B cell (primary cell): Measurements from ENCODE around the gene KAT8. TPM values are rescaled to one million over a fixed set of nuclear protein-coding genes. Genes with fewer than 3 reads are reported as not detected.
A peak's percentile ranks its signal among the peaks of the same experiment; 100 is the strongest.

Source experiments
- ATAC-seq: fragments of 200-7000 bp; cut with Tn5 transposase; one replicate; pipeline ENCODE4 v1.10.0; 2021; ENCODE audit warnings: low read depth, mild to moderate bottlenecking, moderate number of reproducible peaks, moderate library complexity
- CTCF ChIA-PET: fragments of 350-600 bp; sonication (Branson Sonifier 250); formaldehyde crosslinking; loops from one replicate; lab custom pipeline; 2021; ENCODE audit warnings: antibody characterized with exemption, inconsistent platforms; lab: Charles Lee
- POLR2A ChIA-PET: fragments of 350-600 bp; sonication (Branson Sonifier 250); formaldehyde crosslinking; loops from one replicate; lab custom pipeline; 2021; ENCODE audit warnings: antibody characterized with exemption; lab: Charles Lee
- DNase-seq: peaks from one replicate; pipeline ENCODE4 v3.0.0; 2013
- H2AFZ ChIP-seq: 2 replicates; pipeline ENCODE4 v1.6.1; 2012; ENCODE audit warnings: mild to moderate bottlenecking, low read depth, low read length; ENCODE audit not compliant: insufficient read depth, poor library complexity, severe bottlenecking
- H3K27ac ChIP-seq, 2 donors: 1 replicate in 1 of 2; 2 replicates in 1 of 2; pipeline ENCODE4 v1.5.1; 2012 to 2013; ENCODE audit warnings: low read length in 2 of 2, mild to moderate bottlenecking in 2 of 2, moderate library complexity in 1 of 2
- H3K27me3 ChIP-seq, 4 experiments: fragments of 200-600 bp in 1 of 4; sonication (generic) in 1 of 4; replicated peaks in 1 of 4; 1 replicate in 2 of 4; 2 replicates in 2 of 4; pipeline versions ENCODE4 v1.6.1 to v1.7.0; 2013 to 2016; ENCODE audit warnings: low read length in 3 of 4, mild to moderate bottlenecking in 2 of 4, mixed read lengths in 1 of 4, moderate library complexity in 1 of 4; ENCODE audit not compliant: insufficient read depth in 4 of 4, control insufficient read depth in 3 of 4; ENCODE audit errors: control extremely low read depth in 1 of 4
- H3K36me3 ChIP-seq, 2 experiments: replicated peaks in 1 of 2; 1 replicate in 1 of 2; 2 replicates in 1 of 2; pipeline versions ENCODE4 v1.6.1 to v1.7.1; 2013; ENCODE audit warnings: low read length in 1 of 2; ENCODE audit not compliant: insufficient read depth in 2 of 2, control insufficient read depth in 1 of 2; ENCODE audit errors: control extremely low read depth in 1 of 2, extremely low read depth in 1 of 2
- H3K4me1 ChIP-seq, 2 donors: fragments of 200-600 bp in 1 of 2; sonication (generic) in 1 of 2; 1 replicate in 1 of 2; 2 replicates in 1 of 2; pipeline versions ENCODE4 v1.5.1 to v1.6.1; 2013 to 2017; ENCODE audit warnings: low read length in 2 of 2; ENCODE audit not compliant: control insufficient read depth in 2 of 2, insufficient read depth in 2 of 2
- H3K4me2 ChIP-seq: replicated peaks from 2 replicates; pipeline ENCODE3; 2012; ENCODE audit warnings: mild to moderate bottlenecking, low read depth, low read length; ENCODE audit not compliant: poor library complexity, severe bottlenecking
- H3K4me3 ChIP-seq, 5 experiments: fragments of 200-600 bp in 1 of 5; sonication (generic) in 1 of 5; 1 replicate in 3 of 5; 2 replicates in 2 of 5; pipeline versions ENCODE4 v1.5.1 to v1.7.0; 2011 to 2016; ENCODE audit warnings: low read length in 4 of 5, mild to moderate bottlenecking in 4 of 5, low read depth in 2 of 5, control low read depth in 1 of 5, moderate library complexity in 1 of 5; ENCODE audit not compliant: insufficient read depth in 1 of 5; ENCODE audit errors: control extremely low read depth in 1 of 5, extremely low read depth in 1 of 5
- H3K79me2 ChIP-seq: fragments of 200-600 bp; sonication (generic); one replicate; pipeline ENCODE4 v1.6.0; 2016; ENCODE audit warnings: low read length; ENCODE audit not compliant: control insufficient read depth, insufficient read depth
- H3K9ac ChIP-seq: fragments of 200-600 bp; sonication (generic); 2 replicates; pipeline ENCODE4 v1.6.1; 2017; ENCODE audit warnings: mild to moderate bottlenecking, low read length, moderate library complexity
- H3K9me3 ChIP-seq, 3 donors: one replicate each; pipeline versions ENCODE4 v1.6.1 to v1.7.1; 2013; ENCODE audit warnings: low read length in 2 of 3; ENCODE audit not compliant: control insufficient read depth in 2 of 3, insufficient read depth in 1 of 3; ENCODE audit errors: control extremely low read depth in 1 of 3
- H4K20me1 ChIP-seq: 2 replicates; pipeline ENCODE4 v1.6.0; 2012; ENCODE audit warnings: mild to moderate bottlenecking, low read length; ENCODE audit not compliant: insufficient read depth, control insufficient read depth, poor library complexity, severe bottlenecking
- H3K27ac Mint-ChIP-seq: one replicate; pipeline ENCODE4 v1.8.0; 2021; ENCODE audit warnings: mixed read lengths
- H3K27me3 Mint-ChIP-seq: one replicate; pipeline ENCODE4 v1.8.0; 2021; ENCODE audit warnings: mixed read lengths
- H3K4me1 Mint-ChIP-seq: one replicate; pipeline ENCODE4 v1.8.0; 2021; ENCODE audit warnings: mixed read lengths
- H3K4me3 Mint-ChIP-seq: one replicate; pipeline ENCODE4 v1.8.0; 2021; ENCODE audit warnings: mixed read lengths
- H3K9me3 Mint-ChIP-seq: one replicate; pipeline ENCODE4 v1.8.0; 2022; ENCODE audit warnings: mixed read lengths; ENCODE audit not compliant: insufficient read depth
- EZH2 ChIP-seq: IDR thresholded peaks from 2 replicates; pipeline ENCODE4 v1.6.1; 2012; ENCODE audit warnings: borderline replicate concordance, low read depth, mild to moderate bottlenecking, moderate library complexity, low read length; ENCODE audit not compliant: insufficient read depth, poor library complexity, severe bottlenecking
- WGBS: methylation state at CpG from one replicate; pipeline ENCODE4 v1.1.5; 2013; ENCODE audit warnings: missing lambda C conversion rate; ENCODE audit not compliant: insufficient coverage; 5-methylcytosine and 5-hydroxymethylcytosine counted together
- intact Hi-C: fragments of 100-400 bp; cut with micrococcal nuclease; formaldehyde crosslinking; loops from one replicate; pipeline ENCODE4 v1.10.0; 2022
- polyA plus RNA-seq: library from polyadenylated mRNA; depleted of rRNA; stranded (reverse); fragments of >200 nt; gene quantifications from 2 replicates; pipeline ENCODE4 v1.2.3, GENCODE V29; 2012
- total RNA-seq, 2 donors: library from RNA; stranded (reverse); fragments of 120-200 nt in 1 of 2; gene quantifications; 1 replicate in 1 of 2; 2 replicates in 1 of 2; pipeline versions ENCODE4 v1.2.3 to v1.2.4, GENCODE V29; 2013 to 2022
- TF ChIP-seq, protein P1 (sequence below): fragments of 200-600 bp; IDR thresholded peaks from one replicate; pipeline ENCODE4 v1.8.0; 2022; ENCODE audit warnings: antibody characterized with exemption, mild to moderate bottlenecking

The KAT8 gene
- total and polyA plus RNA-seq, 2 donors (not counting 1 experiment from before 2014, with no cell fraction given): 100.0 to 102 TPM

DNA sequence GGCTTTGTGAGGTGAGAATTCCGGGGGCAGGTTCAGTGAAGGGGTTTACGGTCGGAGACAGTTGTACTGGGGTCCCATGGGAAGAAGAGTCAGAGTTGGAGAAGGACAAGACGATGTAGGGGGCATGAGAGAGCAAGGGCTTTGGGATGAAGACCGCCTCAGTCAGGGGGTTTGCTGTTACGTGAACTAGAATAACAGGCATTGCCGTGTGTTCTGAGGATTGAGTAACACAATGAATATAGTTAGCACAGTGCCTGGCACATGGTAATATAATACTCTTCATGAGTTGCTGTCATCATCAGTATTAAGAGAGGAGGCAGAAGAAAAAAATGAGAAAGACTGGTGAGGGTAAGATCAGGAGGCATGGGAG lies 42.7 kb upstream of the KAT8 start:
- ATAC-seq (no peak), DNase-seq (peak; percentile 19)
- WGBS: 3% methylated on average over 6 of the region's 7 CpGs
- CTCF ChIA-PET: interaction anchor here (0.8 to 1.4 kb wide), 5 partner anchors 23 to 308 kb away, joined by 3 to 5 read pairs (median 3); partner anchors contain the start of gene STX4
- Histone ChIP-seq H3K9ac (peak overlapping the region; percentile 89), H3K9me3 (peaks cover 0 to 3% (median 0%) of the 10 kb centered on the region in 3 donors), H3K4me1 (peaks cover 20 to 25% of the 10 kb centered on the region in 2 donors), H3K36me3 (peaks cover 0 to 31% of the 10 kb centered on the region in 2 experiments), H3K27me3 (no peaks in the 10 kb centered on the region), H2AFZ (peak overlapping the region; percentile 94), H3K4me2 (peak overlapping the region; percentile 78), H4K20me1 (peaks cover 32% of the 10 kb centered on the region), H3K4me3 (peak overlapping the region; percentile 73 to 99 (median 91)), H3K79me2 (peaks cover 62% of the 10 kb centered on the region), H3K27ac (peak overlapping the region; percentile 75 to 89)
- TF ChIP-seq, protein P1, sequence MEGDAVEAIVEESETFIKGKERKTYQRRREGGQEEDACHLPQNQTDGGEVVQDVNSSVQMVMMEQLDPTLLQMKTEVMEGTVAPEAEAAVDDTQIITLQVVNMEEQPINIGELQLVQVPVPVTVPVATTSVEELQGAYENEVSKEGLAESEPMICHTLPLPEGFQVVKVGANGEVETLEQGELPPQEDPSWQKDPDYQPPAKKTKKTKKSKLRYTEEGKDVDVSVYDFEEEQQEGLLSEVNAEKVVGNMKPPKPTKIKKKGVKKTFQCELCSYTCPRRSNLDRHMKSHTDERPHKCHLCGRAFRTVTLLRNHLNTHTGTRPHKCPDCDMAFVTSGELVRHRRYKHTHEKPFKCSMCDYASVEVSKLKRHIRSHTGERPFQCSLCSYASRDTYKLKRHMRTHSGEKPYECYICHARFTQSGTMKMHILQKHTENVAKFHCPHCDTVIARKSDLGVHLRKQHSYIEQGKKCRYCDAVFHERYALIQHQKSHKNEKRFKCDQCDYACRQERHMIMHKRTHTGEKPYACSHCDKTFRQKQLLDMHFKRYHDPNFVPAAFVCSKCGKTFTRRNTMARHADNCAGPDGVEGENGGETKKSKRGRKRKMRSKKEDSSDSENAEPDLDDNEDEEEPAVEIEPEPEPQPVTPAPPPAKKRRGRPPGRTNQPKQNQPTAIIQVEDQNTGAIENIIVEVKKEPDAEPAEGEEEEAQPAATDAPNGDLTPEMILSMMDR: no peak
- TF ChIP-seq EZH2: no peak
- POLR2A ChIA-PET: interaction anchor here (1.0 to 2.4 kb wide), 8 partner anchors 9 to 799 kb away, joined by 3 to 28 read pairs (median 12); partner anchors contain the start of genes ARMC5, FUS, KAT8 and STX4
- intact Hi-C loops: loop anchor here (1.0 to 5.0 kb wide), 9 partner anchors 20 to 1112 kb away; partner anchors contain the start of genes ARMC5, BCKDK, FBXL19 and KAT8
- Mint-ChIP-seq H3K27me3 (no peaks in the 10 kb centered on the region), H3K27ac (peak overlapping the region; percentile 96), H3K4me3 (peak overlapping the region; percentile 95), H3K4me1 (peaks cover 39% of the 10 kb centered on the region), H3K9me3 (no peaks in the 10 kb centered on the region)

GRCh38 chr16:31076319-31076718 lies 41.1 kb upstream of the KAT8 start:
- Histone ChIP-seq H3K27ac (no peak overlapping the region), H3K79me2 (peaks cover 76% of the 10 kb centered on the region), H4K20me1 (peaks cover 48% of the 10 kb centered on the region), H2AFZ (no peak overlapping the region), H3K9ac (no peak overlapping the region), H3K27me3 (no peaks in the 10 kb centered on the region), H3K9me3 (peaks cover 0 to 3% (median 0%) of the 10 kb centered on the region in 3 donors), H3K4me3 (no peak overlapping the region), H3K4me2 (no peak overlapping the region), H3K36me3 (peaks cover 0 to 46% of the 10 kb centered on the region in 2 experiments), H3K4me1 (peaks cover 20 to 25% of the 10 kb centered on the region in 2 donors)
- WGBS: 93% methylated on average over 16 of the region's 16 CpGs
- intact Hi-C loops: no loop called here
- peaks cover 43% of the 10 kb centered on the region for H3K4me1 Mint-ChIP-seq
- DNase-seq (no peak), ATAC-seq (no peak)
- CTCF ChIA-PET: interaction anchor here (1.0 kb wide), 1 partner anchor 91 kb away, joined by 3 read pairs; the partner anchor contains the start of gene HSD3B7
- TF ChIP-seq, protein P1: no peak
- no peak for TF ChIP-seq EZH2
- POLR2A ChIA-PET: no interaction called here
- H3K4me3 Mint-ChIP-seq: peak overlapping the region; percentile 29
- H3K27me3 Mint-ChIP-seq: no peaks in the 10 kb centered on the region
- H3K9me3 Mint-ChIP-seq: no peaks in the 10 kb centered on the region
- no peak overlapping the region for H3K27ac Mint-ChIP-seq
